HEK293 (cell line): ENCODE measurements around the gene MPP7.

Experiments used
- CTCF ChIA-PET: fragments of 350-600 bp; formaldehyde crosslinking; extraction: SDS; loops from one replicate; lab custom pipeline; 2021; ENCODE audit warnings: antibody characterized with exemption; lab: Yijun Ruan, JAX
- POLR2A ChIA-PET: fragments of 300-600 bp; formaldehyde crosslinking; extraction: SDS; loops from one replicate; lab custom pipeline; 2020; ENCODE audit warnings: antibody characterized with exemption, inconsistent platforms; lab: Yijun Ruan, JAX
- H3K27ac ChIP-seq: fragments of 200-500 bp; sonication (Bioruptor generic); 2 replicates; pipeline ENCODE4 v1.5.1; 2014; ENCODE audit warnings: low read depth, low read length, control low read depth, inconsistent platforms; ENCODE audit errors: extremely low read depth
- H3K36me3 ChIP-seq, 2 experiments: fragments of 200-500 bp in 1 of 2; sonication (Bioruptor generic) in 1 of 2; 1 replicate in 1 of 2; 2 replicates in 1 of 2; pipeline ENCODE4 v1.5.1; 2014 to 2017; ENCODE audit warnings: inconsistent platforms in 2 of 2, low read length in 2 of 2; ENCODE audit not compliant: control insufficient read depth in 2 of 2, insufficient read depth in 1 of 2
- H3K4me1 ChIP-seq: fragments of 200-500 bp; sonication (Bioruptor generic); 2 replicates; pipeline ENCODE4 v1.5.1; 2014; ENCODE audit warnings: mild to moderate bottlenecking, low read length, inconsistent platforms; ENCODE audit not compliant: control insufficient read depth, insufficient read depth
- H3K4me3 ChIP-seq: 2 replicates; pipeline ENCODE4 v1.5.1; 2011; ENCODE audit warnings: low read depth, mild to moderate bottlenecking, control low read depth, low read length, moderate library complexity
- H3K9me3 ChIP-seq: fragments of 200-500 bp; sonication (Bioruptor generic); 2 replicates; pipeline ENCODE4 v1.5.1; 2014; ENCODE audit warnings: low read depth, low read length, inconsistent platforms; ENCODE audit not compliant: control insufficient read depth, insufficient read depth
- HOXC10 ChIP-seq: sonication (generic); formaldehyde crosslinking; IDR thresholded peaks from 2 replicates; pipeline ENCODE4 v1.8.1; 2023; ENCODE audit warnings: mild to moderate bottlenecking, missing genetic modification reagents
- KLF9 ChIP-seq: fragments of 450-650 bp; formaldehyde crosslinking; IDR thresholded peaks from 2 replicates; pipeline ENCODE4 v1.5.1; 2016; ENCODE audit warnings: missing biosample characterization, missing genetic modification characterization, low read depth
- SP2 ChIP-seq: fragments of 450-650 bp; formaldehyde crosslinking; IDR thresholded peaks from 2 replicates; pipeline ENCODE4 v1.5.1; 2016; ENCODE audit warnings: missing biosample characterization, missing genetic modification characterization
- ZBTB11 ChIP-seq: fragments of 450-650 bp; formaldehyde crosslinking; conservative IDR thresholded peaks from 2 replicates; pipeline ENCODE4 v1.5.1; 2016; ENCODE audit warnings: low read depth, missing biosample characterization, missing genetic modification characterization
- ZBTB26 ChIP-seq: fragments of 450-650 bp; formaldehyde crosslinking; optimal IDR thresholded peaks from 2 replicates; pipeline ENCODE3; 2016; ENCODE audit warnings: missing biosample characterization, mild to moderate bottlenecking, missing genetic modification characterization
- ZIC2 ChIP-seq: fragments of 450-650 bp; formaldehyde crosslinking; IDR thresholded peaks from 2 replicates; pipeline ENCODE4 v1.5.1; 2016; ENCODE audit warnings: missing biosample characterization, missing genetic modification characterization
- ZNF132 ChIP-seq: fragments of 450-650 bp; formaldehyde crosslinking; IDR thresholded peaks from 2 replicates; pipeline ENCODE4 v1.5.1; 2017; ENCODE audit warnings: missing biosample characterization, missing genetic modification characterization, borderline replicate concordance
- ZNF280D ChIP-seq: fragments of 450-650 bp; formaldehyde crosslinking; IDR thresholded peaks from 2 replicates; pipeline ENCODE4 v1.5.1; 2016; ENCODE audit warnings: missing biosample characterization, missing genetic modification characterization
- ZNF350 ChIP-seq: fragments of 450-650 bp; formaldehyde crosslinking; IDR thresholded peaks from 2 replicates; pipeline ENCODE4 v1.5.0; 2017; ENCODE audit warnings: missing biosample characterization, mild to moderate bottlenecking, missing genetic modification characterization
- ZNF354C ChIP-seq: fragments of 450-650 bp; formaldehyde crosslinking; IDR thresholded peaks from 2 replicates; pipeline ENCODE4 v1.5.1; 2016; ENCODE audit warnings: missing biosample characterization, missing genetic modification characterization, low read depth, borderline replicate concordance
- ZNF362 ChIP-seq: fragments of 450-650 bp; formaldehyde crosslinking; IDR thresholded peaks from 2 replicates; pipeline ENCODE4 v1.5.1; 2016; ENCODE audit warnings: missing biosample characterization, missing genetic modification characterization
- ZNF366 ChIP-seq: fragments of 450-650 bp; formaldehyde crosslinking; conservative IDR thresholded peaks from 2 replicates; pipeline ENCODE4 v1.5.1; 2016; ENCODE audit warnings: missing biosample characterization, missing genetic modification characterization
- ZNF423 ChIP-seq: fragments of 450-650 bp; formaldehyde crosslinking; IDR thresholded peaks from 2 replicates; pipeline ENCODE4 v1.5.1; 2016; ENCODE audit warnings: missing biosample characterization, missing genetic modification characterization
- ZNF473 ChIP-seq: fragments of 450-650 bp; formaldehyde crosslinking; IDR thresholded peaks from 2 replicates; pipeline ENCODE4 v1.5.1; 2017; ENCODE audit warnings: missing biosample characterization, missing genetic modification characterization
- ZNF510 ChIP-seq: fragments of 450-650 bp; formaldehyde crosslinking; IDR thresholded peaks from 2 replicates; pipeline ENCODE4 v1.5.1; 2018; ENCODE audit warnings: mild to moderate bottlenecking, missing genetic modification characterization, missing biosample characterization; ENCODE audit not compliant: insufficient replicate concordance
- ZNF560 ChIP-seq: fragments of 450-650 bp; formaldehyde crosslinking; IDR thresholded peaks from 2 replicates; pipeline ENCODE4 v1.5.1; 2017; ENCODE audit warnings: missing biosample characterization, missing genetic modification characterization, borderline replicate concordance
- ZNF585B ChIP-seq: fragments of 450-650 bp; formaldehyde crosslinking; IDR thresholded peaks from 2 replicates; pipeline ENCODE4 v1.5.1; 2016; ENCODE audit warnings: missing biosample characterization, missing genetic modification characterization
- ZNF610 ChIP-seq: fragments of 450-650 bp; formaldehyde crosslinking; IDR thresholded peaks from 2 replicates; pipeline ENCODE4 v1.5.1; 2016; ENCODE audit warnings: missing biosample characterization, missing genetic modification characterization, borderline replicate concordance
- ZNF624 ChIP-seq: fragments of 450-650 bp; formaldehyde crosslinking; IDR thresholded peaks from 2 replicates; pipeline ENCODE4 v1.5.1; 2017; ENCODE audit warnings: missing biosample characterization, missing genetic modification characterization

The MPP7 gene

GRCh38 chr10:28316696-28317095, 13.8 kb upstream of the MPP7 start:
- Histone ChIP-seq H3K9me3 (no peaks in the 10 kb centered on the region), H3K4me1 (no peaks in the 10 kb centered on the region; the same call in 1 of the 2 replicates), H3K4me3 (no peak overlapping the region), H3K27ac (no peak overlapping the region), H3K36me3 (no peaks in the 10 kb centered on the region)
- ChIA-PET POLR2A (no interaction called here), CTCF (interaction anchor here (1.7 kb wide), 1 partner anchor 66 kb away, joined by 4 read pairs; no protein-coding TSS in a partner anchor)
- TF ChIP-seq ZNF585B (tag by site-specific recombination) (no peak), ZNF280D (tag by site-specific recombination) (no peak), ZNF350 (tag by site-specific recombination) (no peak), ZNF510 (no peak), HOXC10 (CRISPR knock-in tag) (no peak), ZNF354C (no peak), ZIC2 (tag by site-specific recombination) (no peak), SP2 (tag by site-specific recombination) (no peak), ZBTB26 (tag by site-specific recombination) (no peak), KLF9 (tag by site-specific recombination) (no peak), ZNF132 (tag by site-specific recombination) (no peak), ZNF560 (tag by site-specific recombination) (no peak), ZNF473 (tag by site-specific recombination) (no peak)

GRCh38 chr10:28315140-28315539, 12.3 kb upstream of the MPP7 start:
- ChIA-PET POLR2A (interaction anchor here (0.8 kb wide), 1 partner anchor 12 kb away, joined by 3 read pairs; the partner anchor contains the start of gene MPP7), CTCF (no interaction called here)
- Histone ChIP-seq H3K4me3 (no peak overlapping the region), H3K4me1 (no peaks in the 10 kb centered on the region; the same call in 1 of the 2 replicates), H3K27ac (no peak overlapping the region), H3K9me3 (no peaks in the 10 kb centered on the region)
- TF ChIP-seq ZBTB11 (no peak), ZNF624 (tag by site-specific recombination) (no peak), ZNF366 (peak; percentile 88), ZNF362 (tag by site-specific recombination) (no peak), ZNF610 (no peak), ZNF423 (no peak)
- TF ChIP-seq, all 188 proteins: peak for 1
- no peaks in the 10 kb centered on the region for H3K36me3 ChIP-seq
